NCI-H1436 treated with DMSO at 0.1 percent for 48 hours (cell line): ENCODE results near the gene ARSD.
"Not testable (repeated sequence)": the region's sequence is repeated elsewhere in the genome, so short reads cannot be mapped to it uniquely, and the experiment has no call there.

Experiments
- DNase-seq: peaks from one replicate; lab custom pipeline; 2025; lab: John Stamatoyannopoulos, UW

Gene ARSD, protein sequence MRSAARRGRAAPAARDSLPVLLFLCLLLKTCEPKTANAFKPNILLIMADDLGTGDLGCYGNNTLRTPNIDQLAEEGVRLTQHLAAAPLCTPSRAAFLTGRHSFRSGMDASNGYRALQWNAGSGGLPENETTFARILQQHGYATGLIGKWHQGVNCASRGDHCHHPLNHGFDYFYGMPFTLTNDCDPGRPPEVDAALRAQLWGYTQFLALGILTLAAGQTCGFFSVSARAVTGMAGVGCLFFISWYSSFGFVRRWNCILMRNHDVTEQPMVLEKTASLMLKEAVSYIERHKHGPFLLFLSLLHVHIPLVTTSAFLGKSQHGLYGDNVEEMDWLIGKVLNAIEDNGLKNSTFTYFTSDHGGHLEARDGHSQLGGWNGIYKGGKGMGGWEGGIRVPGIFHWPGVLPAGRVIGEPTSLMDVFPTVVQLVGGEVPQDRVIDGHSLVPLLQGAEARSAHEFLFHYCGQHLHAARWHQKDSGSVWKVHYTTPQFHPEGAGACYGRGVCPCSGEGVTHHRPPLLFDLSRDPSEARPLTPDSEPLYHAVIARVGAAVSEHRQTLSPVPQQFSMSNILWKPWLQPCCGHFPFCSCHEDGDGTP

GRCh38 chrX:2928583-2929434 is at the start of gene ARSD:
ARSD (minus strand) TSS chrX:2929339; CDS start chrX:2929275, 64 bp downstream.
- DNase-seq, result no peak

DNA sequence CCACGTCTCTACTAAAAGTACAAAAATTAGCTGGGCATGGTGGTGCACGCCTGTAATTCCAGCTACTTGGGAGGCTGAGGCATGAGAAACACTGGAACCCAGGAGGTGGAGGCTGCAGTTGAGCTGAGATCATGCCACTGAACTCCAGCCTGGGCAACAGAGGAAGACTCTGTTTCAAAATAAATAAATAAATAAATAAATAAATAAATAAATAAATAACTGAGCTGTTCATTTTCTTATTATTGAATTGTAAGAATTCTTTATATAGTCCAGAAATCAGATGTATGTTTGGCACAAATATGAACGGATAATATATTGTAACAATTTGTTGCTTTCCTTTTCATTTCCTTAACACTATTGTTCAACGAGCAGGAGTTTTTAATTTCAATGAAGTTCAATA is 49.5 kb upstream of the ARSD start:
- not testable (repeated sequence) for DNase-seq

GRCh38 chrX:2974961-2975360 is 45.8 kb upstream of the ARSD start:
- DNase-seq, result no peak

DNA sequence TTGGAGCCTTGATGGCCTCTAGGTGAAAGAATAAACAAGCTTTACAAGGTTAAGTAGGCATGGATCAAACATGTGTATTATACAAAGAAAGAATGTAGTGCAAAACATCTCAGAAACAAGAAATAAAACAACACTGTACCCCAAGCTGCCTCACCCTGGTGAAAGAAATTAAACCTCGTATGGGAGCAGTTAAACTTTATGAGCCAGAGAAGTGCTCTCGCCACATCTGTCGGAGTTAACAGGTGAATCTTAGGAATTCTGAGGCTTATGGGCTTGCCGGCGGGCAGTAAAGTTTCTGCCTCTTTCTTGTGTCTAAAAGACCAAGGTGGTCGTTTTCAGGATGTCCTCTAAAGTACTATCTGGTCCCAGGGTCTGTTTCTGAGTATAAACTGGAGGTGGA is 43.3 kb upstream of the ARSD start:
- no peak for DNase-seq

- no peak for DNase-seq
Observed at GRCh38 chrX:2969021-2969420, 39.9 kb upstream of the ARSD start.

GRCh38 chrX:2967998-2968909 is 39.1 kb upstream of the ARSD start:
- no peak for DNase-seq

DNA sequence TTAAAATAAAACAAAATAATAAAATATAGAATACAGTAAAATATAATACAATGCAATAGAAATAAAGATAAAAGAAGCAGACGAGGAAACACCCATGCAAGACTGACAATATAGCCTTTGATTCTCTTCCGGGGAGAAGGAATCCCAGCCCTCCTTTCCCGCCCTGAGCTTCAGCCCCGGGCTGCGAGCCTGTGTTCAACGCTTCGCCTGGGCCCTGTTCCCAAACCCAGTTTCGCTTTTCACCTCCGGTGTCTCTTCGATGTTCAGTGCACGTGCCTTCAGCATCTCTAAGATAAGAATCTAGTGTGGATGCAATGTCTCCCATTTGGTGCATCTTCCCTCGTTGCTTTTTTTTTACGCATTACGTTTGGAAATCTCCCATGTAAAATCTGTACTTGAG is 38.4 kb upstream of the ARSD start:
- no peak for DNase-seq

GRCh38 chrX:2967012-2967411 is 37.9 kb upstream of the ARSD start:
- DNase-seq, result no peak

DNA sequence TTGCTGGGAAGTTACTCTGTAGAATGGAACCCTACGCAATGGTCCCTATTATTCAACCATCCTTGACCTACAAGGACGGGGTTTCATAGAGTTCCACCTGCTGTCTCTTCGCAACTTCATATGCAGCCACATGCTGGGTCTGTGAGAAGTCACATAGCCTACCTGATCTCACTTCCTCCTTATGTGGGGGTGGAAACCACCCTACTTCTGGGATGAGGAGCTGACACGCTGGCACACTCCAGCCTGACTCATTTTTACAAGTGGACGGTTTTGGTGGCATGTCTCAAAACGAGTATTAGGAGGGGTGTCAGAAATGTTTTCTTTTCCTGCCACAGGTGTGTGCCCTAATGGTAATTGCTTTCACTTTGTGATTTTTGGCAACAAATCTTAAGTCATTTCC is 36.8 kb upstream of the ARSD start:
- DNase-seq, result no peak

DNA sequence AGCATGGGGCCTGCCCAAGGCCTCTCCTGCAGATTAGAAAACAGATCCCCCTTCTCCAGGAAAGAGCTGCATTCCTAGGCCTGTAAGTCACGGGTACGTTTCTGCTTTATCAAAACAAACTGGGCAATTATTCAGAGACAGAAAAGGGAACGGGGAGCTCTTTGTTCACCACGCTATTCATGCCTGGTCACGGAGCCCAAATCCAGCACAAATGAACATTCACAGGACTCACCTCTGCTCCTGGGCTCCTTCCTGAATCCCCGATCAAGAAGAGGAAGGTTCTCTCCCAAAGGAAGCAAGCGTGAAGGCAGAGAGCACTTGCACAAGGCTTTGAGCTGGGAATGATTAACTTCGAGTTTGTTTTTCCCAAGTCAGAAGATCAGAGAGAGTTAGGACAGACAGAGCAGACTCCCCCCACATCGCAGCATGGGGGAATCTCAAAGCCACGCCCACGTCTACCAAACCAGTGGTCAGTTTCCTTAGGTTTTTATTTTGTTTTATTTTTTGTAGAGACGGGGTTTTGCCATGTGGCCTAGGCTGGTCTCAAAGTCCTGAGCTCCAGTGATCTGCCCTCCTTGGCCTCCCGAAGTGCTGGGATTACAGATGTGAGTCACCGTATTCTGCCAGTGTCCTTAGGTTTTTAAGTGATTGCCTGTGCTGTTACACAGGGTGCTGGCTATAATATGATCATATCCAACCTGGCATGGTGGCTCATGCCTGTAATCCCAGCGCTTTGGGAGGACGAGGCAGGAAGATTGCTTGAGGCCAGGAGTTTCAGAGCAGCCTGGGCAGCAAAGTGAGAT is 35.1 kb upstream of the ARSD start:
- DNase-seq, result not testable (repeated sequence)

DNA sequence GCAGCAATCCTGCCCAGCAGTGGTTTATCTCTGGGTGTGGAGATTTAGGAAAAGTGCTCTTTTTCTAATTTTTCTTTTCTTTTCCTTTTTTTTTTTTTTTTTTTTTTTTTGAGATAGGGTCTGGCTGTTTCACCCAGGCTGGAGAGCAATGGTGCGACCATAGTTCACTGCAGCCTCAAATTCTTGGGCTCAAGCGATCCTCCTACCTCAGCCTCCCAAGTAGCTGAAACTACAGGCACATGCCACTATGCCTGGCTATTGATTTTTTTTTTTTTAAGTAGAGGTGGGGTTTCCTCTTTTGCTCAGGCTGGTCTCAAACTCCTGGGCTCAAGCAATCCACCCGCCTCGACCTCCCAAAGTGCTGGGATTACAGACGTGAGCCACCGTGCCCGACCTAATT is 34.3 kb upstream of the ARSD start:
- DNase-seq, result not testable (repeated sequence)

GRCh38 chrX:2962381-2962780 is 33.2 kb upstream of the ARSD start:
- DNase-seq, result no peak

GRCh38 chrX:2960861-2961515 is 31.8 kb upstream of the ARSD start:
- no peak for DNase-seq

DNA sequence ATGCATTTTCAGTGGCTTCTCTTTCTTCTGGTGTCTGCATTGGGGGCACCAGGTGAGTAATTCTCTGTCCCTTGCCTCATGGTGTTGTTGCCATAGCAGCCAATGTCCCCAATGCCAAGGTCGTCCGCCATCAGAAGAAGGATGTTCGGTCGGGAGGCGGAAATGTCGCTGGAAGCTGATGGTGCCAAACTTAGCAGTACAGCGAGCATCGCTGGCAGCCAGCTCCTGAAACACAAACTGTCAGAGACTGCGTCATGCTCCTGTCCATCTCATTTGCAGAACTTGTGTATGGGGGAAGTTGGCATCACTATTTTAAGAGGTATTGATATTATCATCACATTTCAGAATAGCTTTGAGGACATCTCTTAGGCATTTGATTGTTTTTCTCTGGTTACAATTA is 29.1 kb upstream of the ARSD start:
- no peak for DNase-seq

- no peak for DNase-seq
Observed at GRCh38 chrX:2955838-2956237, 26.7 kb upstream of the ARSD start.

DNA sequence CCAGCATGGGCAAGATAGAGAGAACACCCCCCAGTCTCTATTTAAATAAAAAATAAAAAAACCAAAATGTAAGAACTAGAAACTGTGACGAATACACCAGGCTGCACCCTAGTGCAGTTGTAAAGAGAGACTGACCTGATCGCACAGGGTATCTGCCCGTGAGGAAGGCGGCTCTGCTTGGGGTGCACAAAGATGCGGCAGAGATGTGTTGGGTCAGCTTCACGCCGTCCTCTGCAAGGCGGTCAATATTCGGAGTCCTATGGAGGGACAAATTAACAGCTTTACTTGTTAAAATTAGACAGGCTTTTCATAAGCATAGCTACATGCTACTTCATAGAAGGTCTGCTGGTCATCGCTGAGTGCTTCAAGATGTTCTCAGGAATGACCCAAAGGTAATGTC is 26.1 kb upstream of the ARSD start:
- DNase-seq, result no peak

DNA sequence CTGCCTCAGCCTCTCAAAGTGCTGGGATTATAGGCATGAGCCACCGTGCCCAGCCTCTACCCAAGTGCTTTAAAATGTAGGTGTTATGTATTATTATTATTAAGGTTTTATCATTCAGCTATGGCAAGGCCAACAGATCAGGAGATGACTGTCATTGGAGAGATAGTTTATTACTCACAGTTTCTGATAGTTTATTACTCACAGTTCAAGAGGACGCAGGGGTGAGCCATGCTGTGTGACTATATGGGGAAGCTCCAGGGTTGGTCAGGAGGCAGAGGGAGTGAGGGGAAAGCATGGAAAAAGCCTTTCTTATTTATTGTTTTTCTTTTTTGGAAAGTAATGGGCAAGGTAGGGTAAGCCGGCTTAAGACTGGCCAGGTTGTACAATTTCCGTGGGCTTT is 25.4 kb upstream of the ARSD start:
- DNase-seq, result no peak

DNA sequence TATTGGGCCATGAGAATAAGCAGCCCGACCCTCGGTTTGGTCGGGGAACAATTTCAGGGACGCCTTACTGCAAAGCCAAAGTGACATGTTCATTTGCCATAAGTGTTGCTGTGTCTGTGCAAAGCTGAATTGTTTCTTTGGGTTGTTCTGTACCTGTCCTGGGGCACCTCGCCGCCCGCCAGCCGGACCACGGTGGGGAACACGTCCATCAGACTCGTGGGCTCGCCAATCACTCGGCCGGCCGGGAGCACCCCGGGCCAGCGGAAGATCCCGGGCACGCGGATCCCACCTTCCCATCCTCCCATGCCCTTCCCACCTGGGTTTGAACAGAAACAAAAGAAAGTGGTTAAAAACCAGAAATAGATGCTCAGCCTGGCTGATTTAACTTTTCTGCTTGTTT is 8.8 kb upstream of the ARSD start:
- DNase-seq, result not testable (repeated sequence)

DNA sequence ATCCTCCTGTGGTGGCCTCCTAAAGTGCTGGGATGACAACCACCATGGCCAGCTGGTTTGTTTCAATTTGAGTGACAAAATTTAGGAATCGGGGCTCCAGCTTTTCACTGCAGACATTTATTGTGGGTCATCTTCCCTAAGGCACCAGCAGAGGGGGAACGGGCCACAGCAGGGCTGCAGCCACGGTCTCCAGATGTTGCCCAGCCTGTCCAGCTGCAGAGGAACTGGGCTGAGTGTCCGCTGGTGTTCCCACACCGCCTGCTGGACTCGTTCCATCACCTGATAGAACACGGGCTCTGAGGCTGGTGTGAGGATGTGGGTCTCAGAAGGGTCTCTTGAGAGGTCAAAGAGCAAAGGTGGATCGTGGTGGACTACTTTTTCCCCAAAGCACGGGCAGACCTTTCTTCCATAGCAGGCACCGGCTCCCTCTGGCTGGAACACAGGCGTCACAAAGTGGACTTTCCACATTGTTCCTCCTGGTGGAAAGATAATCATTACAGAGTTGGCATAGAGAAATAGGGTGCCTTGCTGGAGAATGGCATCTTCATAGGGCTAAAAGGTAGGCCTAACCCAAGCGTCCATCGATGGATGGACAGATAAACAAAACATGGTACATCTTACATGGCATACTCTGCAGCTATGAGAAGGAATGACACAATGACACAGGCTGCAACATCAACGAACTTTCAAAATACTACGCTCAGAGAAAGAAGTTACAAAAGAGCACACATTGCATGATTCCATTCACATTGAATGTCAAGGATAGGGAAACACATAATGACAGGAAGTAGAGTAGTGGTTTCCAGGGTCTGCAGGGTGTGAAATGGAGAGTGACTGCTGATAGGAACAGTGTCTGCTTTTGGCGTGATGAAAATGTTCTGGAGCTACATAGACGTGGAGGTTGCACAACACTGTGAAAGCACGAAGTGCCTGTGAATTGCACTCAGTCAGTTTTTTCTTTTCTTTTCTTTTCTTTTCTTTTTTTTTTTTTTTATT is 5.9 kb upstream of the ARSD start:
- DNase-seq, result no peak
